ENCODE results near the gene DDX6.

GRCh38 chr11:118820412-118821357 is 29.7 kb upstream of the DDX6 start:
- TF ChIP-seq REST (IDR thresholded peaks at IDR 0.05; ENCODE audit: insufficient read depth in 1 of 2, low read depth in 2 of 2, low read length in 1 of 2) (no peak), POLR2AphosphoS5 (IDR thresholded peaks at IDR 0.05; ENCODE audit: low read depth, low read length) (no peak), CTCF (IDR thresholded peaks at IDR 0.05) (no peak), TCF7L2 (IDR thresholded peaks at IDR 0.05; ENCODE audit: low read depth, low read length) (no peak), SIN3A (IDR thresholded peaks at IDR 0.05; ENCODE audit: borderline replicate concordance, insufficient read depth, low read depth, low read length) (no peak)
